GM21737 (cell line): ENCODE measurements around the gene TRA2B.
A peak's percentile ranks its signal among the peaks of the same experiment; 100 is the strongest.

Source experiments
- ATAC-seq: cut with Tn5 transposase; IDR thresholded peaks from one replicate; pipeline ENCODE4 v1.9.1; 2021; ENCODE audit warnings: mild to moderate bottlenecking, moderate library complexity; ENCODE audit not compliant: unreplicated experiment

The TRA2B gene

DNA sequence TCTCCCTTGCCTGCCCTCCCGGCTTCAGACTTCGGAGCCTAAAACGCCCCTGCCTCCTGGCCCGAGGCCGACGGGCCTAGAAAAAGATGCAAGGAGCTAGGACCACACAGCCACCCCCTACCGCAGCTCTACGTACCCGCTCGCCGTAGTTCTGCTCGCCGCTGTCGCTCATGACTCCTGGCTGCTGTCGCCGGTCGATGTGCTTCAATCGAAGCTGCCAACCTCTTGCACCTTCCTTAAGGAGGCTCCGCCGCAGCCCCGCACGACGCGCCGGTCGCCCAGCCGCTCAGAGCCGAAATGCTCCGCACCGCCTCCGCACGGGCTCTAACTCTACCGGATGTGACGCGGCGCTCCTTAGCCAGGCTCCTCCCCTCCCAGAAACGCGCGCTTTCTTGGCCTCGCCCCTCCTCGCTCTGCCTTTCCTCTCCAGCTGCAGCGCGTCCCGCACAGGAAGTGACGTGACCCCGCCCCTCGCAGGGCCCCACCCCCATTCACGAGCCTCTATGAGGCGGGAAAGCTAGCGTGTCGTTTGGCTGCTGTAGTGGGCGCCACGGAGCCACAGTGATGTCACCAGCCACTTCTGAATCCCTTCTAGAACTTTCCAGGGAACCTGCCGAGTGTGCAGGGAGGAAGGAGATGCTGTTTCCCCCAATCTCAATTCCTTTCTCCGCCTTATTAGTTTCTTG lies at the start of gene TRA2B:
TSS of gene TRA2B (minus strand) at position 326 of the 686 bp plus-strand sequence. CDS start at position 172, 154 bp downstream.
- peak; percentile 94 for ATAC-seq

DNA sequence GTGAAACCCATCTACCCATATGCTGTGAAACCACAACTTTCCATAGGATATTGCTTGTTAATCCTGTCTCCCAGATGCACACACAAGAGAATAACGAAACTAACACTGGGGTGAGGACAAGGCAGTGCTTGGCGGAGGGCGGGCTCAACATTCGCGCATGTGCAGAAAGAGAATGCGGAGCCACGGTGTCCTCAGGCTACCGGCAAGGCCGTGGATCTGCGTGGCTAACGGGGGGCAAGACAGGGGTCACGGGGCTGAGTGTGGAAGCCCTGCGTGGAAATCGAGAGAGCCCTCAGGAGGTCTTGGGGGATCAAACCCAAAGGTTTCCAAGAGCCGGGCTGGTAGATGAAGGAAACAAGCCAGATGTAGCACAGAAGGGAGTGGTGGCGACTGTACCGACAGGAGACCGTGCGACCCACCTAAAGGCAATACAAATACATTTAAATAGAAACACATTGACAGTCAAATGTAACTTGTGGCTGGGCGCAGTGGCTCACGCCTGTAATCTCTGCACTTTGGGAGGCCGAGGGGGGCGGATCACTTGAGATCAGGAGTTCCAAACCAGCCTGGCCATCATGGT lies 48.5 kb upstream of the TRA2B start:
- no peak for ATAC-seq

DNA sequence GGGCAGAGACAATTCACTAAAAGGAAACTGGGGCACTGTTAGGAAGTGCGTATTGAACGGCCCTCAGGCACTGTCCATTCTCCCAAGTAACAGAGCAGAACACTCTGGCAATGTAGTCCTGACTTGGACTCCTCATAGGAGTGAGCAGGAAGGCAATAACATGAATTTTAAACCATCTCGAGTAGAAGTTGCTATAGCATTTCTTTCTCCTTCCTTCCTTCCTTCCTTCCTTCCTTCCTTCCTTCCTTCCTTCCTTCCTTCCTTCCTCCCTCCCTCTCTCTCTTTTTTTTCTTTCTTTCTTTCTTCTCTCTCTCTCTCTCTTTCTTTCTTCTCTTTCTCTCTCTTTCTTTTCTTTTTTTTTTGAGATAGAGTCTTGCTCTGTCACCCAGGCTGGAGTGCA lies 46.4 kb upstream of the TRA2B start:
- ATAC-seq = no peak

DNA sequence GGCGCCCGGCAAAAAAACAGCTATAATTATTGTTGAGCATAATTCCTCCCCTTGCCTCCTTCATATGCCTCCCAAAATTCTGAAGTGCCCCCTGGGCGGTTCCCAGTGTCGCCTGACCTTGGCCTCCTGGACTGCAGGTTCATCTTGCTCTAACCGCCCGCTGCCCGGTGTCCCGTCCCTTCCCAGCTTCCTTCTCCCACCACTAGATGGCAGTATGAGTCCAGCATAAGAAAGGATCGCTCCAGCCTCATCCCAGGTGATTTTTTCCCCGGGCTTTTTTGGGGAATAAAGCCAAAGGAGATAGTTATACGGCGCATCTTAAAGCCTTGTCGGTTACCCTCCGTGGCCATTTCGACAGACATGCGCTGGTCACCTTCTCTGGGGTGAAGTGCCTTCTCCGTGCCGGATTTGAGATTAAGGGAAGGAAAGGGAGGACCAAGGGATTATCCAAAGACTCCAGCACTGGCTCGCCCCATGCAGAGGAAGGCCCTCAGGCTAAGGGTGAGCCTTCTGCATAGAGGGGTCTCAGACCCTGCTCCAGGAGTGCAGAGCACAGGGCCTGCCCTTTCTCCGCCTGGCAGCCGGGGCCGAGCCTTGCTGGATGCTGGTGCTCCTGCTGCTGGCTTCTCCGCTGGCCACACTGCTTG lies 45.8 kb upstream of the TRA2B start:
- no peak for ATAC-seq

DNA sequence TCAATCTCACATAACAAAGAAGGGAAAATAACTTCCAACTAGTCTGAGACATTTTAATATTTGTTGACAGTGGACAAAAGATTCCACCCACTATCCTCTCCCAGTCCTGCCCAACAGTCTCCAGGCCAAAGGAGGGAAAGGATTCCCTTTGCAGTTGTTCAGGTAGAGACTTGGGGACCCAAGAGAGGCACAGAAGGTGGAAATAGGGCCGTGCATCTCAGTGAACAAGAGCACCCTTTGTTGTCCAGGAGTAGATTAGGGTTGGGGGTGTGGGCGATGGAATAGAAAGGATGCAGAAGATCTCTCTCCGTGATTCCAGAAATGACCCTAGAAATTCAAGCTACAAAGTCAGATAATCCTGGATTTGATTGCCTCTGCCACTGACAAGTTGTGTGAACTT lies 44.8 kb upstream of the TRA2B start:
- no peak for ATAC-seq

DNA sequence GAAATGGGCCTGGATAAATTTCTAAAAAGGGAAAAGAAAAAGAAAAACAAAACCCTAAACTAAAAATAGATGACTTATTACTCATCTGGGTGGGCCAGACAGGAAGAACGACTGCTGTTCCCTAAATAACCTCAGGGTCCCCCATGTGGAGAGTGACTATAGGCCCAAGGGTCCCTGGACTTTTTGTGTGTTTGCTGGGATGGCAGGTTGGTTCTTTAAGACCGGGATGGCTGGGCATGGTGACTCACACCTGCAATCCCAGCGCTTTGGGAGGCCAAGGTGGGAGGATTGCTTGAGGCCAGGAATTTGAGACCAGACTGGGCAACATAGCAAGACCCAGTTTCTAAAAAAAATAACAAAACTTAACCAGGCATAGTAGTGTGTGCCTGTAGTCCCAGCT lies 43.8 kb upstream of the TRA2B start:
- no peak for ATAC-seq

DNA sequence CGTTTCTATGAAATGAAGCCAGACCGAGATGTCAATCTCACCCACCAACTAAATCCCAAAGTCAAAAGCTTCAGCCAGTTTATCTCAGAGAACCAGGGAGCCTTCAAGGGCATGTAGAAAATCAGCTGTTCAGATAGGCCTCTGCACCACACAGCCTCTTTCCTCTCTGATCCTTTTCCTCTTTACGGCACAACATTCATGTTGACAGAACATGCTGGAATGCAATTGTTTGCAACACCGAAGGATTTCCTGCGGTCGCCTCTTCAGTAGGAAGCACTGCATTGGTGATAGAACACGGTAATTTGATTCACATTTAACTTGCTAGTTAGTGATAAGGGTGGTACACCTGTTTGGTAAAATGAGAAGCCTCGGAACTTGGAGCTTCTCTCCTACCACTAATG lies 41.9 kb upstream of the TRA2B start:
- no peak for ATAC-seq

DNA sequence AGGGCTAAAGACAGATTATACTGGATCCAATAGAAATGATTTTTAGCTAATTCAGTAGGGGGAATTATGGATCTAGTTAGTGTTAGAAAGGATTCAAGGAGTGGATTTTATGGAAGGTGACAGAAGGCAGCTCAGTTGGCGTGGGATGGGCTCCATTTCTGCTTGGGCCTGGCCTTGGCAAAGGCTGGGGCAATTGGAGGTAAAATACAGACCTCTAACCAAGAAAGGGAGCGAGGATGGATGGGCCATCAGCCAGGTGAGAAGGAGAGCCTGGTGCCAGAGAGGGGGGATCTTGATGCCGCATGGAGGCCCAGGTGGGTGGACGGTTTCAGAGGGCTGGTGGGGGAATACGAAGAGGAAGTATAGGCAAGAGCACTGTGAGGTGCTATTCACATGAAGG lies 40.7 kb upstream of the TRA2B start:
- ATAC-seq = no peak

DNA sequence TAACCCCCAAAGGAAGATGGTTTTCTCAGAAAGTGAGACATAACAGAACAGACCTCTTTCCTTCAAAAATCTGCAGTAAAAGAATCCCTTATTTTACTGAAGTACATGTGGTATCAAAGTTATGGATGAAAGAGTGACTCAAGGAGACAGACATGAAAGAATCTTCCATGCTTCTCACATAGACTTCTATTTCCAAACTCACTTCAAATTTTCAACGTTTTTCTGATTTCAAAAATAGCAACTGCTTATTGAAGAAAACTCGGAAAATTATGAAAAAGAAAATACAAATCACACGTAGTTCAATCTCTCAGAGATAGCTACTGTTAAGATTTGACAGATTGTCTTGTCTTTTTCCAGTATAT lies 39.8 kb upstream of the TRA2B start:
- no peak for ATAC-seq

DNA sequence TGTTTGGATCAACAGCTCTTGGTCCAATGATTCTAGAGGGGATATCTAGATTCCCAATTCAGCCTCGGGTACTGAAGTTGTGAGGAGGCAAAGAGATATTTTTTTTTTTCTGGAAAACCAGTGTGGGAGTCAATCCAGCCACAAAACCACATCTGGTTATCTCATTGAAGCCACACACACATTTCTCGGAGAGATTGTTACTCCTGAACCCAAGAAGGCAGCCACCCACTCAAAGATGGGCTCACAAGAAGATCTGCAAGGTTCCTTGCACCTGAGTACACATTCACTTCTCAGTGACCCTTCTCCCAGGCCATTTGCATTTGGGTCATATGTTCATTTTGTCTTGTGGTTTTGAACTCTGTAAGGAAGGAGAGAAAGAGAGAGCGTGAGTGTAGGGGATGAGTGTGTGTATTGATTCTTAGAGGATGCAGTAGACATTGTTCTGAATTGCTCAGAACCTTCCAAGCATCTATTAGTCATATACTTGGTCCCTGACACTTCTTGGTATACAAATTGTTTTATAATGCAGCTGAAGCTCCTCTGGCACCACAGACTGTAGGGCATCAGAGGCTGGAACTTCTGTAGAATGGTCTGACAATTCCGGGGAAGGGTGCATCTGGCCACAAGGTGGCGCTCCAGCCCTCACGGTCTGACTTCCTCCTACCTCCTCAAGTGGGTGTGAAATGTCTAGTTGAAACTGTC lies 39.3 kb upstream of the TRA2B start:
- ATAC-seq = peak; percentile 87

DNA sequence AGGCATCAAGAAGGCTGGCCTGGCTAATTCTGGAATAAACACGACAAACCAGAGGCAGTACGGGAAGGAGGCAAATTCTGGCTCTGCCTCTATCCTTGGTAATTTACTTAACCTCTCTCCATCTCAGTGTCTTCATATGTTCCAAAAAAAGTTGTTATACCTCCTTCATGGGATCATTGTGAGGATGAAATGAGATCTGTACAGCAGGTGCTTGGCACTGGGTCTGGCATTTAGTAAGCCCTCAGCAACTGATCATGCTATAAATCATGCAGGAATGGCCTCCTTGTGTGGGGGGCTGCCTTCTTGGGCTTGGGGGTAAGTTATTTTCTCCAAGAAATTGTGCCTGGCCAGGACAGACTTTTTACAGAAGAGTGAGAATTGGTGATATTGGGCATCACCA lies 38.3 kb upstream of the TRA2B start:
- no peak for ATAC-seq

DNA sequence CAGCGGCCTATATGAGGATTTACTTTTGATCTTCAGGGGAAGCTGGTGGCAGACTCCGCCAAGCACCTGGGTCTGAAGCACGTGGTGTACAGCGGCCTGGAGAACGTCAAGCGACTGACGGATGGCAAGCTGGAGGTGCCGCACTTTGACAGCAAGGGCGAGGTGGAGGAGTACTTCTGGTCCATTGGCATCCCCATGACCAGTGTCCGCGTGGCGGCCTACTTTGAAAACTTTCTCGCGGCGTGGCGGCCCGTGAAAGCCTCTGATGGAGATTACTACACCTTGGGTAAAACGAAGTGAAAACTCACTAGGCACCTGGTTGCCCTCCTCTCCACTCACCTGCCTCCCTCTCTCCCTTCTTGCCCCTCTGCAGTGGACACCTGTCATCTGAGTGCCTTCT lies 33.8 kb upstream of the TRA2B start:
- no peak for ATAC-seq

DNA sequence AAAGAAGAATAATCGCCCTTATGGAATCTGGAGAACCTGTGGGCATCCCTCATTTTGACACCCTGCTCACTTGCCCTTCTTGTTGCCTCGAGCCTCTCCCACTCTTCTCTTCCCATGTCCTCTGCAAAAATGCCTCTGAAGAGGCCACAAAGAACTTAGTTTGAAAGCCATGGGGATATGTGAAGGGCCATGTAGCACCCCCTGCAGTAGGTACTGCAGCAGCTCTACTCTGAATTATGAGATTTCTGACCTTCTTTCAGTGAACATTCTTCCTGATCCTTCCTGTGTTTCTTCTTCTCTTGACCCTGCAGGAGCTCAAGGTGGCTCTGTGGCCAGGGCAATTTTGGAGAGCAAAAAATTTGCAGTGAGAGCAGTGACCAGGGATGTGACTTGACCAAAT lies 30.4 kb upstream of the TRA2B start:
- no peak for ATAC-seq

DNA sequence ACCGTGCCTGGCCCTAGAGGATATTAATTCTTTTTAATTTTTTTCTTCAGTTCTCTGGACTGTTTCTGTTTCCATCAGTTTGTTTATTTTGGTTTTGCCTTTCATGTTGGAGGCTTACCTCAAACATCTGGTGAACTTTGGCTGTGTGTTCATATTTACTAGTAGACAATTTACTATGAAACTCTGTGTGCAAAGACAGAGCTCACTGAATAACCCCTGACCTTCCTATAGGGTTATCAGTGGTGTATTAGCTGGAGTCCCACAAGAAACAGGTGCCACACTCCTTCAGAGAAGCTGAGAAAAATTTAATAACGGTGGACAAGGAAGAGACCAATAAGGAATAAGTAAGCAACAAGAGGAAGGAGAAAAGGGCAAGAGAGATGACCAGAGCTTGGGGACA lies 28.8 kb upstream of the TRA2B start:
- no peak for ATAC-seq

DNA sequence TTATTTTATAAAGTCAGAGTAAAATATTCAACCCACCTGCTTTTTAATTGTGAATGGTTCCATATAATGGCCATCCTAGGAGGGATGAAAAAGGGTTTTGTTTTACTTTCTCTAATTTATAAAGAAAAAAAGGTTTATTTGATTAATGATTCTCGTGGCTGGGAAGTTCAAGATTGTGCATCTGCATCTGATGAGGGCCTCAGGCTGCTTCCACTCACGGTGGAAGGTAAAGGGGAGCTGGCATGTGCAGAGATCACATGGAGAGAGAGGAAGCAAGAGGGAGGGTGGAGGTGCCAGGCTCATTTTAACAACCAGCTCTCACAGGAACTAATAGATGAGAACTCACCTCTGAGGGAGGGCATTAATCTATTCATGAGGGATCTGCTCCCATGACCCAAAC lies 27.7 kb upstream of the TRA2B start:
- ATAC-seq = no peak

DNA sequence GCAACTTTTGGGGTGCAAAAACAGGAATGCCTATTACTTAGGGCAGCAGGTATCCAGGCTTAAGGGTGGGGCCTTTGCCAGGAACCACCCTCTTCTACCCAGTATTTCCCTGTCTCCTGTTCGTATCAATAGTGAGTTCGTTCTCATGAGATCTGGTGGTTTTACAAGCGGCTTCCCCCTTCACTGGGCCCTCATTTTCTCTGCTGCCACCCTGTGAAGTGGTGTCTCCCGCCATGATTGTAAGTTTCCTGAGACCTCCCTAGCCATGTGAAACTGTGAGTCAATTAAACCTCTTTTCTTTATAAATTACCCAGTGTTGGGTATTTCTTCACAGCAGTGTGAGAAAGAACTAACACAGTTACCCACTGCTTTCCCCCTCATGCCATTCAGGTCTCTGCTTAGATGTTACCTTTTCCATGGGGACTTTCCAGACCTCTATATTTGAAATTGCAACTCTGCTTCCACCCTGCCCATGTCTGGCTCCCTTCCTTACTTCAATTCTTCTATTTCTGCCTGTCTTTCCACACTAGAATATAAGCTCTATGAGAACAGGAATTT lies 23.9 kb upstream of the TRA2B start:
- no peak for ATAC-seq

DNA sequence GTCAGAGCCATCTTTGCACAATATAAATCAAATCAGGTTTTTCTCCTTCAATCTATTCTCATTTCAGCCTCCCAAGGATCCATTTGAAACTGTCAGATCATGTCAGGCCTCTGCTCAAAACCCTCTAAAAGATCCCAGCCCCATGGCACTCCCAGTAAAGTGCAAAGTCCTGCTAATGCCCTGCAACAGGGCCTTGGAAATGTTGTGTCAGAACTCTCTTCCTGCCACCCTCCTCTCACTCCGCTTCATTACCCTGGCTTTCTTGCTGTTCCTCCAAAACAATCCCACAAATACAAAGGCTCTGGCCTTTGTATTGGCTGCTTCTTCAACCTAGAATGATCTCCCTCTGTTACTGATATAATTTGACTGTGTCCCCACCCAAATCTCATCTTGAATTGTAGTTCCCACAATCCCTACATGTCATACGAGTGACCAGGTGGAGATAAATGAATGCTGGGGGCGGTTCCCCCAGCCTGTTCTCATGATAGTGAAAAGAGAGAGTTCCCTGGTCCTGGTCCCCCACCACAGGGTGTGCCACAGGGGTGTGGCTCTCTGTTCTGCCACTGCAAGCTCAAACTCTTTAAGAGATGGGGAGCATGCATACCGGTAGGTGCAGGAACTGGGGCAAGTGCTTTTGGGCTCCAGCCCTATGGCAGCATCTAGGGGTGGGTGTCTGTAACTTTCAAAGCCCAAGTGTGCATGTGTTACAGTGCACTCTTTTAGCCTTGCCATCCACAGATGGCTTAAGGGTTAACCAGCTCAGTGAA lies 22.9 kb upstream of the TRA2B start:
- no peak for ATAC-seq

DNA sequence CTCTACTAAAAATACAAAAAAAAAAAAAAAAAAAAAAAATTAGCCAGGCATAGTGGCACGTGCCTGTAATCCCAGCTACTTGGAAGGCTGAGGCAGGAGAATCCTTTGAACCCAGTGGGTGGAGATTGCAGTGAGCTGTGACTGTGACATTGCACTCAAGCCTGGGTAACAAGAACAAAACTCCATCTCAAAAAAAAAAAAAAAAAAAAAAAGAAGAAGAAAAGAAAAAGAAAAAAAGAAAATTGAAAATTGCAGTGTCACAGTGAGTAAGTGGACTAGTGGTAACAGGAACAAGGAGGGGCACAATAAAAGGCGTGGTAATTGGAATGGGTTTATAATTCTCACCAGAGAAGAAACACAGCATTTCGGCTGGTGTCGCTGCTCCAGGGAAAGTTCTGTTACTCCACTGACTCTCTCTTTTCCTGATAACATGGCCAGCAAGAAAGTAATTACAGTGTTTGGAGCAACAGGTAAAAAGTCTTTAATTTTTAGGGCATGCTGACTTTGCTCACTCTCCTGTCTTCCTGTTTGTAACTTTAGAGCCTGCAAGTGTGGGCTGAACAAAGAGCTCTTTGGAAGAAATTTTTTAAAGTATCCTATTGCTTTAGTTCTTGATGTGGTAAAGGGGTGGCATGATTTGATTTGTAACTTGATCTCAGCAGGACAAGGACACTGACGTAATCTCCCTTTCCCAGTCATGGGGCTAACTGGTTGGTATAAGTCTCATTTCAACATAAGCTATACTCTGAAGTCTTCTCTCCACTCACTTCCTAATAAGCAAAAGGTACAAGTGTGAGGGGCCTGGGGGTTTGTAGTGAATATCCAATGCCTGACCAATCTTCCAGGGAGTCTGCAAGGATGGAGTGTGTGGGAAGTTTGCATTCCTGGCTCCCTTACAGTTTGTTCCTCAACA lies 22.1 kb upstream of the TRA2B start:
- no peak for ATAC-seq

DNA sequence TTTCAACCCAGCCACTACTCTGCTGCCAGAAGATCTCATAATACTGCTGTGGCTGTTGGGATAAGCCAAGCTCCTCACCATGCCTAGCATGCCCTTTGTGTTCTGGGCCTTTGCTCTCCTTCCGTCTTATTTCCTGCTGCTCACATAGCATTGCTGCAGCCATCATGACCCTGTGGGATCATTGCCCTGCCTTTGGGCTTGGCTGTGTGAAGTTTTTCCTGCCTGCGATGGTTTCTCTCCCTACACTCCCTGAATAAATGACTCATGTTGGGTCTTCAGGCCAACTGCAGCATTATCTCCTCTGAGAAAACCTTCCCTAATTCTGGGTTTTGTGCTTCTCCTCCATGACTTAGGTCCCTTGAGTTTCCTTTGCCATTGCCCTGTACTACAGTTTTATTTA lies 20.8 kb upstream of the TRA2B start:
- no peak for ATAC-seq

DNA sequence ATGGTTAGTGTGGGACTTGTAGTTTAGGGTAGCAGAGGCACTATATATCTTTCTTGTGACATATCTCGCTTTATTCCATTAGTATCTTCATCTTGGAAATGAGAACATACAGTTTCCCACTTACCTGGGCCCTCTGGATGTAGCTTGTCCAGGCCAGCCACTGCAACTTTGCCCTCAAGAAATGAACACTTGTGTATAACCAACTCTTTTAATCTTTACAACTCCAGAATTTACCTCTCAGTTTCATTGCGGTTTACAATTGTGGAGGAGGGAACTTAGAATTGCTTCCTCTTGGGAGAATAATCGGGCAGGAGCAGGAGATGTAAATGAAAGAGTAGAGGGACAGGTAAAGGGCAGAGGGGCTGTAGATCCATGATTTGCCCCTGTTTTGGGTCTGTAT lies 18.4 kb upstream of the TRA2B start:
- no peak for ATAC-seq
